NCI-H1417 treated with DMSO at 0.1 percent for 48 hours (cell line): ENCODE data around the gene GMFB.

Source experiments
- DNase-seq: peaks from one replicate; lab custom pipeline; 2025; lab: John Stamatoyannopoulos, UW

GMFB gene

DNA sequence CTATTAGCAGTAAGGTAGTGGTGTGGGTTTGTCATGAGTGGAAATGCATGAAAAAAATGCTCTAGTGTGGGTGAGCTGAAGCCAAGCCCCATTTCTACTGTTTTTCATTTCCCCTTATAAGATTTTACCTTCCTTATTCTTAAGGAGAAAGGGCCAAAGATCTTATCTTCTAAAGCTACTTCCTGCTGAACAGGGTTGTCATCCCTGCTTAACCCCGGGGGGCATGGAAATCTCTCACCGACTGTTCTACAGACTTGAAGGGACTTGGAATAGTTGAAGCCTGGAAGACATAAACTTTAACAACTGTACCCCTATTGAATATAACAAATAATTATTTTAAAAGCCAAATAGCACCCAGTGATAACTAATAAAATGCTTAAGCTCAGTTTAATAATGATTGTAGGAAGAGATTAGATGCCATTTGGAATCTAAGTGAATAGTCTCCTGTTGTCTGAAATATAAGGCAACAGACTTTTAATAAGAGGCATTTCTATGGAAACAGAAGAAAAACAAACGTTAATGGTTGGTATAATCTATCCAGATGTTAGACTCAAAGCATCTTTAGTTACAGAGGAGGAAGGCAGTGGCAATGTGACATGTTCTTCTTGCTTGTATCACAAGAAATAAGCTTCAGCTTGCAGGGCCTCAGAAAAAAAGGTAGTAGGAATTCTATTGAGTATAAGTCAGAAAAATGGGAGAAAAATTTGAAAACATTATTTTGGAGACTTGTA, 1.8 kb upstream of the GMFB start:
- no peak for DNase-seq

DNA sequence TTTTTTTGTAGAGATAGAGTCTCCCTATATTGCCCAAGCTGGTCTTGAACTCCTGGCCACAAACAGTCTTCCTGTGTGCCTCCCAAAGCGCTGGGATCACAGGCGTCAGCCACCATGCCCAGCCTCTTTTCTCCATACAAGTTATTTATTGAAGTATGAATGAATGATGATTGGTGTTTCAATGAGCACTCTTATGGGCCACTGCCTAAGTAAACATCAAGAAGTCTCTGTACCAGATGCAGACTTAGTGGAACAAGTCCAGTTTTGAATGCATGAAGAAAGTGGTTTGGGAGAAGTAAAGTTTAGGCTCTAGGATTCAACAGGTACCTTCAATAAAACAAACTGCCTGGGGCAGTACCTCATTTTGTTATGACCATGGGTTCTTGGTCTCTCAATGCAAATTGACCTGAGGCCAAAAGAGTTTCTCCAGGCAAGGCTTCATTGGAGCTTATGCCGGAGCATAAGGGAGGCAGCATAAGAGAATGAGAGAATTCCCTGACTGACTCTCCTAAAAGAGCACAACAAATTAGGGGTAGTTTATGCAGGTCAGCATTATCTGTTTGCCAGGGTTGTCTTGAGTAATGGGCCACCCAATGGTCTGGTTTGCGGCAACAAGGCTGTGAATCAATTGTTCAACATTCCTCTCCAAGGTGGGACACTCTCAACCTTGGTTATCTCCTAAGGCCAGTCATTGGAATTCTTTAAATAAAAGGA, 1.1 kb upstream of the GMFB start:
- DNase-seq = no peak

DNA sequence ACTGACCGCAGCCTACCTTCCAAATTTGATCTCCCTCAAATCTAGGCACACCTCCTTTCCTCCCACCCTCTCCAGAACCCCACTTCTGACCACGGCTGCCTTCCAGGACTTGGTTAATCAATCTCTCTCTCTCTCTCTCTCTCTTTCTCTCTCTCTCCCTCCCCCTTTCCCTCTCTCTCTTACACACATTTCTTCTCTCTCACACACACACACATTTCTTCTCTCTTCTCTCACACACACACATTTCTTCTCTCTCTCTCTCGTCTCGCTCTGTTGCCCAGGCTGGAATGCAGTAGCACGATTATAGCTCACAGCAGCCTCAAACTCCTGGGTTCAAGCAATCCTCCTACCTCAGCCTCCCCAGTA, 521 bp upstream of the GMFB start:
- DNase-seq = no peak

GRCh38 chr14:54488318-54488645, 498 bp downstream of the GMFB start:
- DNase-seq = no peak

GRCh38 chr14:54487771-54488170, 1.0 kb downstream of the GMFB start:
- DNase-seq = no peak

- no peak for DNase-seq
Measured at GRCh38 chr14:54486685-54487084, 2.1 kb downstream of the GMFB start.

DNA sequence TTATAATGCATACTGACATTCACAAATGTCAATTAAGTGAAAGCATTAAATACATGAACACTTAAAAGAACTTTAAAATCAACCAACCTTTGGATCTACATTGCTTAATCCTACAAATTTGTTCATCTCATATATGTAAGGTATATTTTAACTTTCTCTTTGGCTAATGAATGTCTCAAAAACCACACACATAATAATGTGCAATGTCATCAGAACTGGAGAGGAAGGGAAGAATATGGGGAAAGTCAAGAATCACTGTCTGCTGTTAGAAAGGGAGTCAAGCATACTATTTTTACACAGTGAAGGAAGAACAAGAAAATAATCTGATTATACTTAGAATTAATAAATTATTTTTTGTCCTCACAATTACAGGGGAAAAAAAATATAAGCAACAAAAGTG, 4.9 kb downstream of the GMFB start:
- no peak for DNase-seq

GRCh38 chr14:54483073-54483745, 5.6 kb downstream of the GMFB start:
- DNase-seq = no peak

DNA sequence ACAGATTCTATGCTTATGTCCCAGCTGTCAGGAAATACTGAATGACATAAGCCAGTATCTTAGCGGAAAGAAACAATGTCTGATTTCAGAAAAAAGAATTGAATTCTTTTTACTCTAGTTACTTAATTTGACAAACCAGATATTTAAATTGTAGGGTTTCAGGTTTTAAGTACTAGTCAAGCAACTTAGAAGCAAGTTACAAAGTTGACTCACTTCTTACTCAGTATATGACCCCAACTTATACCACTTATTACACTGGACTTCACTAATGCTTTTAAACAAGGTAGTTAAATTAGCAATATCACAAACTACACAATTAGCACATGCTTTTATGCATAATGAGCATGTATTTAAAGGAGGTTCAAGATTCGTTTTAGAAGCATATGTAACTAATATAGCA, 7.1 kb downstream of the GMFB start:
- no peak for DNase-seq

GRCh38 chr14:54480830-54481562, 7.8 kb downstream of the GMFB start:
- no peak for DNase-seq

- no peak for DNase-seq
Measured at GRCh38 chr14:54478636-54479215, 10.1 kb downstream of the GMFB start.

- DNase-seq = no peak
Measured at GRCh38 chr14:54475911-54476310, 12.9 kb downstream of the GMFB start.

GRCh38 chr14:54475187-54475899, 13.4 kb downstream of the GMFB start:
- no peak for DNase-seq

DNA sequence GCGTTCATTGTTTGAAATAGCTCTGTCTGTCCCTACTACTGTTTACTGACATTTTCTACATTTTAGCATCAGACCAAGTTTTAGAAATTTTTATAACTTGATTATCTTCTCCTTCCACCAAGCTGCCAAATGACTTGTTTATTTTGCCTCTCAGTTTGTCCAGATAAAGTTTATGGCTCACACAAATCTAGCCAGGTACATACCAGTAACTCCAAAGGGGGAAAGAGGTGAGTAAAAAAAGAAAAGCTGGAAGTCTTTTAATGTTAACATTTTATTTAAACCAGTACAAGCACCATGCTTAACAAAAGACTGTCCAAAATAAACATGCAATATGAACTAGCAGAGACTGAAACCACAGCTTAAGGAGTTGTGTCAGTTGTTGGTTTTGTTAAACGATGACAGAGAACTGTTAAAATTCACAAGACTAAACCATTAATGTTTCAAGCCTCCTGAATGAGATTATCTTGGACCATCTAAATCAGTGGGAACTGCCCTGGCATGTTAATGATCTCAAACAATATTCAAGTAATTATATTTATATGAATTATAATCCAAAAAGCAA, 14.5 kb downstream of the GMFB start:
- no peak for DNase-seq

DNA sequence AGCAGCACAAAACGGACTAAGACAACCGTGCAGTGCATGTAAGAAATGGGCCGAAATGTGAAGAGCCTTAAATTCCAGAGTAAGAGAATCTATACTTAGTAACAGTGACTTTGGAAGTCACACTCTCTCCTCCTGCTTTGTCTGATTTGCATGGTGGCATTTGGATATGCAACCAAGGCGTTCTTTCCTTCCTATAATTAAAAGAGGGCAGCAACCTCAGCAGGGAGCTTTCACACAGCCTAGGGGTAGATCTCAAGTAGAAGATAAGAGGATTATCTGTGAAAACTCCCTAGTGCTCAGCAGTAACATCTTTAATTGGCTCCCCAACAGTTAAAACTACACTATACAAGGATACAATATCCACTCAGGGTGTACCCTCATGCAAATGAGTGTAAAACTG, 16.5 kb downstream of the GMFB start:
- DNase-seq = no peak

DNA sequence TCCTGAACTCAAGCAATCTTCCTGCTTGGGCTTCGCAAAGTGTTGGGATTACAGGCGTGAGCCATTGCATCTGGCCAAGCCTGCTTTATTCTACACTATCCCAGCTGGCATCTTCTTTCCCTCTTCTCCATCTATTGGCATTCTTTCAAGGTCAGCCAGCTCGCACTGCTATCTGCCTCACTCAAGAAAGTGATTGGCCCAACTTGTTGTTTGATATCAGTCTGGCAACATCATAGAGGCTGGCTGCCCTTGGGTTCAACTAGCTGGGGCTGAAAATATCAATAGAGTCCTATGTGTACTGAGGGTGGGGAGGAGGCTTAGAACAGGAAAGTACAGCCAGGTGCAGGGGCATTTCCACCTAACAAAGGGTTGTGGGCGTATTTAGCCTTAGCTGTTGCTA, 17.1 kb downstream of the GMFB start:
- DNase-seq = no peak

GRCh38 chr14:54470701-54471100, 18.1 kb downstream of the GMFB start:
- DNase-seq = no peak

- no peak for DNase-seq
Measured at GRCh38 chr14:54467280-54467679, 21.5 kb downstream of the GMFB start.

GRCh38 chr14:54465654-54466053, 23.1 kb downstream of the GMFB start:
- DNase-seq = no peak

- DNase-seq = no peak
Measured at GRCh38 chr14:54462048-54462447, 26.7 kb downstream of the GMFB start.

GRCh38 chr14:54459106-54459505, 29.7 kb downstream of the GMFB start:
- DNase-seq = no peak
